ENCODE measurements around the gene ETS1.

ETS1 gene

GRCh38 chr11:128632141-128632791 lies 44.9 kb upstream of the ETS1 start:
- Histone ChIP-seq H3K27ac (ENCODE audit: low read depth, low read length, poor library complexity, severe bottlenecking) (peak overlapping the region; percentile 36), H3K36me3 (ENCODE audit: insufficient read depth, low read length) (no peaks in the 10 kb centered on the region), H3K4me1 (ENCODE audit: insufficient read depth, low read length, severe bottlenecking) (peaks cover 48% of the 10 kb centered on the region), H3F3A (ENCODE audit: insufficient read depth, low read length) (peaks cover 3% of the 10 kb centered on the region; the same call in 1 of the 2 replicates), H3K79me2 (ENCODE audit: insufficient read depth, low read length) (no peaks in the 10 kb centered on the region), H3K4me3 (ENCODE audit: low read depth, low read length, poor library complexity, severe bottlenecking) (no peak overlapping the region), H3K4me2 (ENCODE audit: low read length) (no peak overlapping the region), H3K9ac (ENCODE audit: low read length) (no peak overlapping the region), H4K20me1 (ENCODE audit: insufficient read depth, low read length) (no peaks in the 10 kb centered on the region), H3K9me2 (ENCODE audit: low read depth, low read length) (no peaks in the 10 kb centered on the region), H2AFZ (ENCODE audit: low read length) (no peak overlapping the region), H3K9me3 (ENCODE audit: low read length) (no peaks in the 10 kb centered on the region), H3K27me3 (ENCODE audit: insufficient read depth, low read length) (no peaks in the 10 kb centered on the region)
- no peak for TF ChIP-seq EZH2 (IDR thresholded peaks at IDR 0.05; ENCODE audit: borderline replicate concordance, low read length)
- TF ChIP-seq CTCF (IDR thresholded peaks at IDR 0.05; ENCODE audit: low read length), result peak; percentile 71

GRCh38 chr11:128630367-128631230 lies 43.2 kb upstream of the ETS1 start:
- H3K27ac ChIP-seq (ENCODE audit: low read depth, low read length, poor library complexity, severe bottlenecking), result peak overlapping the region; percentile 100

More at GRCh38 chr11:128630367-128631230, 43.2 kb upstream of the ETS1 start:
- H3K4me1 ChIP-seq (ENCODE audit: insufficient read depth, low read length, severe bottlenecking), result peaks cover 65% of the 10 kb centered on the region
- no peak overlapping the region for H3K4me3 ChIP-seq (ENCODE audit: low read depth, low read length, poor library complexity, severe bottlenecking)
- H3K9ac ChIP-seq (ENCODE audit: low read length), result peak overlapping the region; percentile 67
- no peaks in the 10 kb centered on the region for H3K79me2 ChIP-seq (ENCODE audit: insufficient read depth, low read length)
- H3K27me3 ChIP-seq (ENCODE audit: insufficient read depth, low read length), result no peaks in the 10 kb centered on the region
- H3F3A ChIP-seq (ENCODE audit: insufficient read depth, low read length), result peaks cover 3% of the 10 kb centered on the region; the same call in 1 of the 2 replicates
- no peaks in the 10 kb centered on the region for H4K20me1 ChIP-seq (ENCODE audit: insufficient read depth, low read length)
- peak; percentile 80 for TF ChIP-seq CTCF (IDR thresholded peaks at IDR 0.05; ENCODE audit: low read length)
- TF ChIP-seq EZH2 (IDR thresholded peaks at IDR 0.05; ENCODE audit: borderline replicate concordance, low read length), result no peak
- H2AFZ ChIP-seq (ENCODE audit: low read length), result no peak overlapping the region
- peak overlapping the region; percentile 38; the same call in 1 of the 2 replicates for H3K4me2 ChIP-seq (ENCODE audit: low read length)
- no peaks in the 10 kb centered on the region for H3K36me3 ChIP-seq (ENCODE audit: insufficient read depth, low read length)
- H3K9me3 ChIP-seq (ENCODE audit: low read length), result no peaks in the 10 kb centered on the region
- H3K9me2 ChIP-seq (ENCODE audit: low read depth, low read length), result no peaks in the 10 kb centered on the region

Measured in OCI-LY1 (cell line).